Prostate gland (tissue), 2 donors: Measurements from ENCODE around the gene SH2D1B.

Experiments
- CTCF ChIP-seq, 4 experiments: fragments of 200-600 bp in 2 of 4; fragments of 450-650 bp in 2 of 4; sonication (generic) in 2 of 4; IDR thresholded peaks; 1 replicate in 3 of 4; 2 replicates in 1 of 4; pipeline ENCODE4 v1.5.1; 2016 to 2019; ENCODE audit warnings: antibody characterized with exemption in 4 of 4, mild to moderate bottlenecking in 2 of 4, moderate library complexity in 2 of 4
- POLR2A ChIP-seq: fragments of 450-650 bp; IDR thresholded peaks from one replicate; pipeline ENCODE4 v1.6.1; 2016; ENCODE audit warnings: antibody characterized with exemption, mild to moderate bottlenecking

GRCh38 chr1:162353702-162354101, 58.2 kb downstream of the SH2D1B start:
- TF ChIP-seq POLR2A (no peak), CTCF (IDR thresholded peaks at IDR 0.05) (no peak)
